Stimulated activated CD8-positive, alpha-beta memory T cell treated with anti-CD3 and anti-CD28 coated beads, Interleukin-7, amount 100 ng/mL, for 48 hours (primary cell): ENCODE measurements around the gene GATB.
"Not testable (repeated sequence)": the region's sequence is repeated elsewhere in the genome, so short reads cannot be mapped to it uniquely, and the experiment has no call there.

ENCODE experiments used
- DNase-seq, 2 donors: peaks; one replicate each; pipeline ENCODE4 v3.0.0-alpha.2; 2020; ENCODE audit warnings: low read depth in 1 of 2; ENCODE audit errors: extremely low read depth in 1 of 2

The GATB gene

GRCh38 chr4:151785484-151786157 is 24.8 kb upstream of the GATB start:
- no peak for DNase-seq

- DNase-seq, result no peak
These were observed 23.9 kb upstream of the GATB start for GRCh38 chr4:151784706-151785105.

- DNase-seq, result no peak
These were observed 23.1 kb upstream of the GATB start for GRCh38 chr4:151783867-151784266.

GRCh38 chr4:151782296-151782695 is 21.5 kb upstream of the GATB start:
- DNase-seq, result no peak

- no peak for DNase-seq
These were observed 20.2 kb upstream of the GATB start for GRCh38 chr4:151781026-151781425.

- DNase-seq, result no peak
These were observed 16.7 kb upstream of the GATB start for GRCh38 chr4:151777471-151777870.

- no peak for DNase-seq
These were observed 13.5 kb upstream of the GATB start for GRCh38 chr4:151774324-151774723.

GRCh38 chr4:151772274-151772673 is 11.5 kb upstream of the GATB start:
- no peak for DNase-seq

- DNase-seq, result no peak
These were observed 10.9 kb upstream of the GATB start for GRCh38 chr4:151771664-151772063.

GRCh38 chr4:151770154-151770553 is 9.3 kb upstream of the GATB start:
- DNase-seq, result no peak

GRCh38 chr4:151768835-151769234 is 8.0 kb upstream of the GATB start:
- no peak for DNase-seq

GRCh38 chr4:151766691-151767090 is 5.9 kb upstream of the GATB start:
- DNase-seq, result no peak

GRCh38 chr4:151760002-151760401 is 805 bp downstream of the GATB start:
- no peak for DNase-seq

GRCh38 chr4:151753056-151753455 is 7.8 kb downstream of the GATB start:
- DNase-seq, result no peak

GRCh38 chr4:151750156-151750555 is 10.7 kb downstream of the GATB start:
- no peak for DNase-seq

- no peak for DNase-seq
These were observed 15.2 kb downstream of the GATB start for GRCh38 chr4:151745481-151746231.

GRCh38 chr4:151744614-151745013 is 16.2 kb downstream of the GATB start:
- DNase-seq, result no peak

GRCh38 chr4:151743894-151744293 is 16.9 kb downstream of the GATB start:
- no peak for DNase-seq

GRCh38 chr4:151743128-151743854 is 17.5 kb downstream of the GATB start:
- no peak for DNase-seq

GRCh38 chr4:151738720-151739517 is 21.9 kb downstream of the GATB start:
- no peak for DNase-seq

- DNase-seq, result not testable (repeated sequence)
These were observed 24.0 kb downstream of the GATB start for GRCh38 chr4:151736852-151737251.
